ENCODE measurements around the gene PPAT. TPM values are rescaled to one million over a fixed set of nuclear protein-coding genes. Genes with fewer than 3 reads are reported as not detected.
A peak's percentile ranks its signal among the peaks of the same experiment; 100 is the strongest.

The PPAT gene
- total and polyA plus RNA-seq, 2 experiments from 2014 or later = 63.0 to 96.8 TPM

DNA sequence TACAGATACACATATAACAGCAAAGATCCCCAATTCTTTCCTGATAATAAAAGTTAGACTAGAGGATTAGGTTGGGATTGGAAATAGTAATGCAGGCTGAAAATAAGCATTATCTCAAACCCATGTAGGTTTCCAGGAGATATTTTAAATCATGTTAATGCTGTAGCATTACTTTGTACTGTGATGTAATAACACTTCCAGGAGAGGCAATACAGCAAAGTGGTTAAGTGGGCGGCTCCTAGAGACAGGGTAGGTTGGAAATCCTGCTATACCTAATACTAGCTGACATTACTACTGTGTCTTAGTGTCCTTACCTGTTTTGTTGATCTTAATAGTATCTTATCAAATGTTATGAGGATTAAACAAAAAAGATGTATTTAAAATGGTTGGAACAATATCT lies 10.3 kb upstream of the PPAT start:
- peaks cover 67% of the 10 kb centered on the region for H4K20me1 ChIP-seq (replicated peaks; ENCODE audit: insufficient read depth)
- H2AFZ ChIP-seq = no peak overlapping the region
- peaks cover 98% of the 10 kb centered on the region for H3K36me3 ChIP-seq (ENCODE audit: insufficient read depth)

DNA sequence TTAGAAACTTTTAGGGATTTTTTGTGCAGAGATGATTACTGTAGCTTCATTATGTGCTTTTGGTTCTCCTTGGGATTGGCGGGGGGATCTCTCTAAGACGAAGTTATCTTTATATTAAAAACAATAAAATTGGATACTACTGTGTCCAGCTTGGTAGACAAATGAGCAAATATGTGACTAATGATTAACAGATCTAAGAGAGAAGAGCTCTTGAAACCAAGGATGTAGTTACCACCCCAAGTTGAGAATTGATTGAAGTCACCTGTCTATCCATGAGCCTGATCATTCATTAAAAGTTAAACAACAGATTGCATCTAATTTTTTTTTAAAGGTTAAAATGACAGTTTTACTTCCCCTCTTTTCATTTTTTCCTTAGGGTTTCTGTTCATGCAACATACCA lies 9.3 kb upstream of the PPAT start:
- Mint-ChIP-seq H3K27me3 (ENCODE audit: insufficient read depth, low read depth, poor library complexity) (peaks cover 3% of the 10 kb centered on the region), H3K4me1 (peaks cover 20% of the 10 kb centered on the region), H3K4me3 (no peak overlapping the region), H3K36me3 (ENCODE audit: low read depth) (peaks cover 93% of the 10 kb centered on the region), H3K27ac (peak overlapping the region; percentile 45; the same call in 1 of the 2 replicates), H3K9me3 (no peaks in the 10 kb centered on the region)
- H3K79me2 ChIP-seq (replicated peaks; ENCODE audit: insufficient read depth) = peaks cover 90% of the 10 kb centered on the region
- no peak overlapping the region for H3K27ac ChIP-seq (ENCODE audit: low read depth)
- peaks cover 76% of the 10 kb centered on the region for H4K20me1 ChIP-seq (replicated peaks; ENCODE audit: insufficient read depth)
- no peak overlapping the region for H3K4me2 ChIP-seq
- ATAC-seq = no peak
- no peaks in the 10 kb centered on the region for H3F3A ChIP-seq (replicated peaks; ENCODE audit: low read depth)
- DNase-seq (ENCODE audit: low spot score) = no peak
- H3K4me3 ChIP-seq = no peak overlapping the region
- peaks cover 91% of the 10 kb centered on the region for H3K36me3 ChIP-seq (ENCODE audit: insufficient read depth)
- no peaks in the 10 kb centered on the region for H3K27me3 ChIP-seq (ENCODE audit: insufficient read depth)
- H2AFZ ChIP-seq = no peak overlapping the region
- peaks cover 11% of the 10 kb centered on the region for H3K4me1 ChIP-seq (ENCODE audit: insufficient read depth)
- no peaks in the 10 kb centered on the region for H3K9me2 ChIP-seq (ENCODE audit: insufficient read depth)
- TF ChIP-seq CREB1 (CRISPR knock-in tag; IDR thresholded peaks at IDR 0.05; ENCODE audit: low read depth) (no peak), POLR2AphosphoS5 (IDR thresholded peaks at IDR 0.05; ENCODE audit: low read depth) (no peak), ZNF331 (CRISPR knock-in tag; IDR thresholded peaks at IDR 0.05; ENCODE audit: low read depth) (no peak), NANOG (IDR thresholded peaks at IDR 0.05; ENCODE audit: borderline replicate concordance) (no peak), ZNF462 (CRISPR knock-in tag; IDR thresholded peaks at IDR 0.05) (no peak), ZNF114 (CRISPR knock-in tag; IDR thresholded peaks at IDR 0.05) (no peak), CTCF (conservative IDR thresholded peaks at IDR 0.05; ENCODE audit: low read depth in 2 of 2) (no peak), REST (IDR thresholded peaks at IDR 0.05; ENCODE audit: unreplicated experiment) (no peak)
- TF ChIP-seq, protein P1, sequence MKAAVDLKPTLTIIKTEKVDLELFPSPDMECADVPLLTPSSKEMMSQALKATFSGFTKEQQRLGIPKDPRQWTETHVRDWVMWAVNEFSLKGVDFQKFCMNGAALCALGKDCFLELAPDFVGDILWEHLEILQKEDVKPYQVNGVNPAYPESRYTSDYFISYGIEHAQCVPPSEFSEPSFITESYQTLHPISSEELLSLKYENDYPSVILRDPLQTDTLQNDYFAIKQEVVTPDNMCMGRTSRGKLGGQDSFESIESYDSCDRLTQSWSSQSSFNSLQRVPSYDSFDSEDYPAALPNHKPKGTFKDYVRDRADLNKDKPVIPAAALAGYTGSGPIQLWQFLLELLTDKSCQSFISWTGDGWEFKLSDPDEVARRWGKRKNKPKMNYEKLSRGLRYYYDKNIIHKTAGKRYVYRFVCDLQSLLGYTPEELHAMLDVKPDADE (IDR thresholded peaks at IDR 0.05) = no peak

More for the DNA sequence above, 10.3 kb upstream of the PPAT start:
- Histone ChIP-seq H3K9me2 (ENCODE audit: insufficient read depth) (no peaks in the 10 kb centered on the region), H3K27ac (ENCODE audit: low read depth) (no peak overlapping the region), H3K27me3 (ENCODE audit: insufficient read depth) (no peaks in the 10 kb centered on the region), H3K4me3 (no peak overlapping the region), H3K4me1 (ENCODE audit: insufficient read depth) (peaks cover under 1% of the 10 kb centered on the region), H3F3A (replicated peaks; ENCODE audit: low read depth) (no peaks in the 10 kb centered on the region), H3K79me2 (replicated peaks; ENCODE audit: insufficient read depth) (peaks cover 86% of the 10 kb centered on the region), H3K4me2 (no peak overlapping the region)
- Mint-ChIP-seq H3K4me1 (peaks cover 11% of the 10 kb centered on the region; the same call in 2 of the 3 replicates), H3K9me3 (no peaks in the 10 kb centered on the region), H3K27ac (no peak overlapping the region), H3K27me3 (ENCODE audit: insufficient read depth, low read depth, poor library complexity) (peaks cover 3% of the 10 kb centered on the region), H3K4me3 (no peak overlapping the region), H3K36me3 (ENCODE audit: low read depth) (peaks cover 93% of the 10 kb centered on the region)
- no peak for DNase-seq (ENCODE audit: low spot score)
- ATAC-seq = no peak
- no peak for TF ChIP-seq STAT1 (IDR thresholded peaks at IDR 0.05; ENCODE audit: unreplicated experiment)

Data from GM23338 (cell line).